Thymus (tissue), 14 donors: ENCODE data around the gene RAB24. TPM values are rescaled to one million over a fixed set of nuclear protein-coding genes. Genes with fewer than 3 reads are reported as not detected.

Experiments
- DNase-seq, 9 donors: peaks; one replicate each; pipeline ENCODE4 v3.0.0-alpha.2; 2013; ENCODE audit warnings: low spot score in 9 of 9, low read depth in 6 of 9, missing footprints in 1 of 9
- H3K27ac ChIP-seq, 2 donors: one replicate each; pipeline ENCODE4 v1.5.1; 2013; ENCODE audit warnings: control low read depth in 1 of 2, low read depth in 1 of 2, low read length in 1 of 2, mild to moderate bottlenecking in 1 of 2, moderate library complexity in 1 of 2
- H3K27me3 ChIP-seq, 2 donors: one replicate each; pipeline ENCODE4 v1.5.1; 2013; ENCODE audit warnings: low read length in 1 of 2; ENCODE audit not compliant: control insufficient read depth in 2 of 2, insufficient read depth in 1 of 2
- H3K36me3 ChIP-seq, 2 donors: one replicate each; pipeline ENCODE4 v1.5.1; 2013; ENCODE audit warnings: low read length in 1 of 2, mild to moderate bottlenecking in 1 of 2, moderate library complexity in 1 of 2; ENCODE audit not compliant: control insufficient read depth in 2 of 2, insufficient read depth in 2 of 2
- H3K4me1 ChIP-seq, 2 donors: one replicate each; pipeline ENCODE4 v1.5.1; 2013; ENCODE audit warnings: low read length in 2 of 2; ENCODE audit not compliant: control insufficient read depth in 2 of 2, insufficient read depth in 2 of 2
- H3K4me3 ChIP-seq, 2 donors: one replicate each; pipeline ENCODE4 v1.5.1; 2013; ENCODE audit warnings: low read length in 2 of 2, control low read depth in 1 of 2, mild to moderate bottlenecking in 1 of 2
- H3K9me3 ChIP-seq, 2 donors: one replicate each; pipeline ENCODE4 v1.5.1; 2013; ENCODE audit warnings: low read length in 1 of 2, mild to moderate bottlenecking in 1 of 2; ENCODE audit not compliant: control insufficient read depth in 2 of 2, insufficient read depth in 1 of 2
- WGBS: extraction: QIAGEN DNeasy Blood & Tissue Kit; methylation state at CpG from one replicate; pipeline ENCODE4 v1.1.7; 2013; 5-methylcytosine and 5-hydroxymethylcytosine counted together
- long read RNA-seq, 10 donors: transcript quantifications; one replicate each; lab custom pipeline, GENCODE V29; 2026
- polyA plus RNA-seq: library from polyadenylated mRNA; stranded (reverse); fragments of 200-250 nt; gene quantifications from one replicate; pipeline ENCODE4 v1.2.3, GENCODE V29; 2013
- total RNA-seq: library from RNA; stranded (reverse); fragments of 120-200 nt; gene quantifications from one replicate; pipeline ENCODE4 v1.2.4, GENCODE V29; 2013
- donor health status: healthy.

RAB24 gene
- total RNA-seq: 15.9 TPM
- 82.8 TPM for polyA plus RNA-seq
- long read RNA-seq, donor 1: 0 reads
- long read RNA-seq, donor 2: 0 reads
- long read RNA-seq, donor 3, transcript RAB24-206 (7 exons, 1,820 nt): minor isoform, 9 of 27 reads
- long read RNA-seq, donor 3, transcript RAB24-201 (8 exons, 1,311 nt): major isoform, 15 of 27 reads
- long read RNA-seq, donor 3, partial matches to known transcripts: 0 of 27 reads
- long read RNA-seq, donor 3, other reads (novel, unspliced or antisense): 0 of 27 reads
- long read RNA-seq, donor 4, partial matches to known transcripts: 0 of 10 reads
- long read RNA-seq, donor 4, other reads (novel, unspliced or antisense): 0 of 10 reads
- long read RNA-seq, donor 5, transcript RAB24-201 (8 exons, 1,311 nt): major isoform, 15 of 26 reads
- long read RNA-seq, donor 5, transcript RAB24-206 (7 exons, 1,820 nt): minor isoform, 9 of 26 reads
- long read RNA-seq, donor 5, partial matches to known transcripts: 0 of 26 reads
- long read RNA-seq, donor 5, other reads (novel, unspliced or antisense): 0 of 26 reads
- long read RNA-seq, donor 6, transcript RAB24-206 (7 exons, 1,820 nt): major isoform, 5 of 10 reads
- long read RNA-seq, donor 6, transcript RAB24-201 (8 exons, 1,311 nt): major isoform, 5 of 10 reads
- long read RNA-seq, donor 6, partial matches to known transcripts: 0 of 10 reads
- long read RNA-seq, donor 6, other reads (novel, unspliced or antisense): 0 of 10 reads
- long read RNA-seq, donor 7, transcript RAB24-201 (8 exons, 1,311 nt): major isoform, 5 of 6 reads
- long read RNA-seq, donor 7, partial matches to known transcripts: 0 of 6 reads
- long read RNA-seq, donor 7, other reads (novel, unspliced or antisense): 0 of 6 reads
- long read RNA-seq, donor 8, transcript RAB24-201 (8 exons, 1,311 nt): major isoform, 8 of 11 reads
- long read RNA-seq, donor 8, partial matches to known transcripts: 0 of 11 reads
- long read RNA-seq, donor 8, other reads (novel, unspliced or antisense): 0 of 11 reads
- long read RNA-seq, donor 9, transcript RAB24-201 (8 exons, 1,311 nt): major isoform, 5 of 105 reads
- long read RNA-seq, donor 9, partial matches to known transcripts: 35 of 105 reads
- long read RNA-seq, donor 9, other reads (novel, unspliced or antisense): 63 of 105 reads
- long read RNA-seq, donor 10, transcript RAB24-201 (8 exons, 1,311 nt): major isoform, 6 of 9 reads
- long read RNA-seq, donor 10, partial matches to known transcripts: 0 of 9 reads
- long read RNA-seq, donor 10, other reads (novel, unspliced or antisense): 0 of 9 reads

GRCh38 chr5:177303121-177303924 is at the start of gene RAB24, which contains the start of gene PRELID1:
Gene RAB24 (minus strand): TSS chr5:177303719. CDS start chr5:177303288, 431 bp downstream.
Gene PRELID1 (plus strand): TSS chr5:177303799. CDS start chr5:177303986, 187 bp downstream.
- Histone ChIP-seq H3K36me3 (peaks cover 24 to 52% of the 10 kb centered on the region in 2 donors), H3K27ac (peak within 1 kb of the TSS; percentile 55 to 57), H3K27me3 (no peaks in the 10 kb centered on the region), H3K9me3 (no peaks in the 10 kb centered on the region), H3K4me1 (peaks cover 29 to 61% of the 10 kb centered on the region in 2 donors), H3K4me3 (peak within 1 kb of the TSS; percentile 73 to 86)
- DNase-seq: peak in 6 of 9 donors; percentile 66 to 90 (median 78)
- under 1% methylated on average over 100 of the region's 100 CpGs for WGBS

GRCh38 chr5:177353093-177353492 is 49.6 kb upstream of the RAB24 start:
- DNase-seq: no peak
- peaks cover 6 to 12% of the 10 kb centered on the region in 2 donors for H3K36me3 ChIP-seq
- H3K9me3 ChIP-seq: peaks cover 0 to 12% of the 10 kb centered on the region in 2 donors
- peaks cover 34 to 60% of the 10 kb centered on the region in 2 donors for H3K4me1 ChIP-seq
- WGBS: 69% methylated on average over 5 of the region's 5 CpGs
- no peak overlapping the region for H3K27ac ChIP-seq
- no peaks in the 10 kb centered on the region for H3K27me3 ChIP-seq
- no peak overlapping the region for H3K4me3 ChIP-seq

GRCh38 chr5:177351392-177352329 is 48.1 kb upstream of the RAB24 start, which contains the start of gene LMAN2:
Gene LMAN2 (minus strand): TSS chr5:177351668. CDS start chr5:177351647, 21 bp downstream.
- H3K4me1 ChIP-seq: peaks cover 25 to 54% of the 10 kb centered on the region in 2 donors
- 9% methylated on average over 55 of the region's 55 CpGs for WGBS

GRCh38 chr5:177350776-177351391 is 47.4 kb upstream of the RAB24 start:
- Histone ChIP-seq H3K36me3 (peaks cover 21 to 26% of the 10 kb centered on the region in 2 donors), H3K27me3 (no peaks in the 10 kb centered on the region), H3K9me3 (peaks cover 0 to 12% of the 10 kb centered on the region in 2 donors), H3K27ac (peak overlapping the region; percentile 99 to 100), H3K4me3 (peak overlapping the region; percentile 86 to 99), H3K4me1 (peaks cover 17 to 46% of the 10 kb centered on the region in 2 donors)
- WGBS: 19% methylated on average over 19 of the region's 19 CpGs
- no peak for DNase-seq

More at GRCh38 chr5:177351392-177352329, 48.1 kb upstream of the RAB24 start, which contains the start of gene LMAN2:
- Histone ChIP-seq H3K27ac (peak within 1 kb of the TSS; percentile 99 to 100), H3K9me3 (peaks cover 0 to 12% of the 10 kb centered on the region in 2 donors), H3K36me3 (peaks cover 19 to 23% of the 10 kb centered on the region in 2 donors), H3K27me3 (no peaks in the 10 kb centered on the region), H3K4me3 (peak within 1 kb of the TSS; percentile 86 to 99)
- DNase-seq: peak; percentile 91 to 99 (median 94)

GRCh38 chr5:177349762-177350161 is 46.2 kb upstream of the RAB24 start:
- 95% methylated on average over 5 of the region's 5 CpGs for WGBS
- DNase-seq: no peak
- Histone ChIP-seq H3K27me3 (no peaks in the 10 kb centered on the region), H3K36me3 (peaks cover 21 to 28% of the 10 kb centered on the region in 2 donors), H3K9me3 (peaks cover 0 to 6% of the 10 kb centered on the region in 2 donors), H3K27ac (no peak overlapping the region), H3K4me3 (no peak overlapping the region), H3K4me1 (peaks cover 13 to 35% of the 10 kb centered on the region in 2 donors)

- no peak for DNase-seq
- Histone ChIP-seq H3K36me3 (peaks cover 21 to 28% of the 10 kb centered on the region in 2 donors), H3K9me3 (peaks cover 0 to 3% of the 10 kb centered on the region in 2 donors), H3K27ac (no peak overlapping the region), H3K4me3 (no peak overlapping the region), H3K4me1 (peaks cover 13 to 32% of the 10 kb centered on the region in 2 donors), H3K27me3 (no peaks in the 10 kb centered on the region)
- 91% methylated on average over 3 of the region's 3 CpGs for WGBS
These were observed 45.8 kb upstream of the RAB24 start for GRCh38 chr5:177349362-177349647.

GRCh38 chr5:177347699-177348098 is 44.2 kb upstream of the RAB24 start:
- no peak overlapping the region for H3K27ac ChIP-seq
- DNase-seq: no peak
- no peaks in the 10 kb centered on the region for H3K27me3 ChIP-seq
- peaks cover 13 to 32% of the 10 kb centered on the region in 2 donors for H3K4me1 ChIP-seq
- 95% methylated on average over 4 of the region's 4 CpGs for WGBS
- no peak overlapping the region for H3K4me3 ChIP-seq
- peaks cover 25 to 33% of the 10 kb centered on the region in 2 donors for H3K36me3 ChIP-seq
- H3K9me3 ChIP-seq: peaks cover 0 to 3% of the 10 kb centered on the region in 2 donors
